Stomach (tissue), 9 donors: Measurements from ENCODE around the gene ZEB1. TPM values are rescaled to one million over a fixed set of nuclear protein-coding genes. Genes with fewer than 3 reads are reported as not detected.

Experiments used
- DNase-seq, 2 donors: peaks; one replicate each; pipeline versions ENCODE4 v3.0.0 to v3.0.0-alpha.2; 2013 to 2019
- H3K27ac ChIP-seq, 5 donors: fragments of 200-600 bp in 4 of 5; sonication (generic) in 4 of 5; one replicate each; pipeline ENCODE4 v1.5.1; 2013 to 2019; ENCODE audit warnings: mild to moderate bottlenecking in 1 of 5, moderate library complexity in 1 of 5
- H3K27me3 ChIP-seq, 3 donors: fragments of 200-600 bp; sonication (generic); one replicate each; pipeline ENCODE4 v1.5.1; 2017 to 2019; ENCODE audit warnings: mixed run types in 1 of 3
- H3K36me3 ChIP-seq, 4 donors: fragments of 200-600 bp; sonication (generic); 1 replicate in 3 of 4; 2 replicates in 1 of 4; pipeline ENCODE4 v1.5.1; 2016 to 2019
- H3K4me1 ChIP-seq, 4 donors: fragments of 200-600 bp; sonication (generic); one replicate each; pipeline ENCODE4 v1.5.1; 2016 to 2019
- H3K4me3 ChIP-seq, 4 donors: fragments of 200-600 bp; sonication (generic) in 3 of 4; one replicate each; pipeline ENCODE4 v1.5.1; 2016 to 2019; ENCODE audit warnings: mild to moderate bottlenecking in 1 of 4
- H3K9me3 ChIP-seq, 4 donors: fragments of 200-600 bp; sonication (generic); one replicate each; pipeline ENCODE4 v1.5.1; 2016 to 2019
- EP300 ChIP-seq: sonication (generic); formaldehyde crosslinking; IDR thresholded peaks from one replicate; pipeline ENCODE4 v1.6.1; 2017; ENCODE audit warnings: antibody characterized with exemption
- POLR2A ChIP-seq, 4 donors: fragments of 450-650 bp; IDR thresholded peaks; one replicate each; pipeline ENCODE4 v1.6.1; 2016; ENCODE audit warnings: antibody characterized with exemption in 4 of 4, control low read depth in 2 of 4, mild to moderate bottlenecking in 1 of 4, moderate library complexity in 1 of 4
- POLR2AphosphoS5 ChIP-seq, 3 donors: sonication (generic); formaldehyde crosslinking; IDR thresholded peaks; one replicate each; pipeline ENCODE4 v1.6.1; 2016; ENCODE audit warnings: antibody characterized with exemption in 3 of 3
- whole genome bisulfite sequencing, 5 donors: extraction: QIAGEN DNeasy Blood & Tissue Kit in 3 of 5; methylation state at CpG; one replicate each; pipeline versions ENCODE4 v1.1.5 to v1.1.7; 2013 to 2018; 5-methylcytosine and 5-hydroxymethylcytosine counted together
- intact Hi-C: fragments of 100-400 bp; cut with DNase I; formaldehyde crosslinking; loops from one replicate; pipeline ENCODE4 v1.15.1; 2023; ENCODE audit warnings: low total_unique reads
- polyA plus RNA-seq, 3 donors: library from polyadenylated mRNA; stranded (reverse); fragments of 200-250 nt; gene quantifications; one replicate each; pipeline ENCODE4 v1.2.3, GENCODE V29; 2013
- total RNA-seq, 5 donors: library from RNA; depleted of rRNA; stranded (reverse); fragments of >200 nt; gene quantifications; one replicate each; pipeline versions ENCODE4 v1.1.0 to v1.2.3, GENCODE V29; 2014 to 2016
- TF ChIP-seq, protein P1 (sequence below), 7 experiments: fragments of 450-650 bp in 4 of 7; fragments of 200-600 bp in 3 of 7; sonication (generic) in 3 of 7; IDR thresholded peaks; one replicate each; pipeline ENCODE4 v1.5.1; 2016 to 2019; ENCODE audit warnings: antibody characterized with exemption in 7 of 7, control low read depth in 2 of 7, mild to moderate bottlenecking in 1 of 7
- donor health status: healthy with polysubstance abuse.
- donor health status: Bipolar disorder and iron deficiency.
- donor health status: healthy.

Gene ZEB1
- total and polyA plus RNA-seq, 8 donors = 7.6 to 187 (median 31.1) TPM

DNA sequence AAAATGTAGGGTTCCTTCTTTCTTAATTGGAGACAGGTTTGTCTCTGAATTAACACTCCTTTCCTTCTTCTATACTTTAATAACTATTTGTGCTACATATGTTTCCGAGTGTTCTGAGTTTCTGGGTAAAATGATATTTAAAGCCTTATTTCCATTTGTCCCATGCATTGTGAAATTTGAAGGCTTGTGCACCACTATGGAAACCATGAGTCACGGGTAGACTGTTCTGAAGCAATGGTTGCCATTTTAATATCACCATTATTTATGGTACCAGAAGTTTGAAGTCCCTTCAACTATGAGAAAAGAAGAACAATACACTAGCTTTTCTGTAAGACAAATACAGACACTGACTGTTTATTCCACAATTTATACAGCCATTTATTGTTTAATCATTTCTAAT, 44.7 kb upstream of the ZEB1 start:
- 82 to 90% (median 86%) methylated on average over 2 of the region's 2 CpGs for WGBS, 5 donors
- no peak overlapping the region for H3K4me3 ChIP-seq
- no peak for TF ChIP-seq POLR2AphosphoS5 (IDR thresholded peaks at IDR 0.05)
- no peaks in the 10 kb centered on the region for H3K36me3 ChIP-seq
- DNase-seq = no peak
- peaks cover 0 to 10% (median 0%) of the 10 kb centered on the region in 4 donors for H3K9me3 ChIP-seq
- intact Hi-C loops = no loop called here
- H3K27me3 ChIP-seq = no peaks in the 10 kb centered on the region
- H3K27ac ChIP-seq = no peak overlapping the region
- H3K4me1 ChIP-seq = no peaks in the 10 kb centered on the region

DNA sequence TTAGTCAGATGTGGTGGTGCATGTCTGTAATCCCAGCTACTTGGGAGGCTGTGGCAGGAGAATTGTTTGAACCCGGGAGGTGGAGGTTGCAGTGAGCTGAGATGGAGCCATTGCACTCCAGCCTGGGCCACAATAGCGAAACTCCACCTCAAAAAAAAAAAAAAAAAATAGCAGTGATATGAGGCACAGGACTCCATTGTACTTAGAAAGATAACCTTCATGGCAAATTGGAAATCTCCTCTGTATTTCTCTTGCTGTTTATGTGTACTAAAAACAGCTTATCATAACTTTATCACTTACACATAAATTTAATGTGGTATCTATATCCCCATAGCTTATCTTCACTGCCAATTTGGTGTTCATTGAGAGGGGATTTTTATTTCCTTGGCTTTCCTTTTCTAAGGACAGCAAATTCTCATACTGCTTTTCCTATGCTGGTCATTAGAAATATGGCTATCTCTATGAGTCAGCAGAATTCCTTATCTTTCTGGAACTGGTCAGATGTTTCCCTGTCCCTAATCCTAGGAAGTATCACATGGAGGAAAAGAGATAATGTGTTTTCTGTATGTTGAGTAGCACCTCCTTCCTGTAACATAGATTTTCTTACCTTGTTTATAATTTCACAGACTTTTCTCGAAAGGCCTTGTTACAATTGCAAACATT, 40.6 kb upstream of the ZEB1 start:
- no peaks in the 10 kb centered on the region for H3K27me3 ChIP-seq
- intact Hi-C loops = no loop called here
- no peak overlapping the region for H3K4me3 ChIP-seq
- TF ChIP-seq POLR2AphosphoS5 (IDR thresholded peaks at IDR 0.05) (no peak), EP300 (no peak), POLR2A (IDR thresholded peaks at IDR 0.05) (no peak)
- TF ChIP-seq, protein P1, sequence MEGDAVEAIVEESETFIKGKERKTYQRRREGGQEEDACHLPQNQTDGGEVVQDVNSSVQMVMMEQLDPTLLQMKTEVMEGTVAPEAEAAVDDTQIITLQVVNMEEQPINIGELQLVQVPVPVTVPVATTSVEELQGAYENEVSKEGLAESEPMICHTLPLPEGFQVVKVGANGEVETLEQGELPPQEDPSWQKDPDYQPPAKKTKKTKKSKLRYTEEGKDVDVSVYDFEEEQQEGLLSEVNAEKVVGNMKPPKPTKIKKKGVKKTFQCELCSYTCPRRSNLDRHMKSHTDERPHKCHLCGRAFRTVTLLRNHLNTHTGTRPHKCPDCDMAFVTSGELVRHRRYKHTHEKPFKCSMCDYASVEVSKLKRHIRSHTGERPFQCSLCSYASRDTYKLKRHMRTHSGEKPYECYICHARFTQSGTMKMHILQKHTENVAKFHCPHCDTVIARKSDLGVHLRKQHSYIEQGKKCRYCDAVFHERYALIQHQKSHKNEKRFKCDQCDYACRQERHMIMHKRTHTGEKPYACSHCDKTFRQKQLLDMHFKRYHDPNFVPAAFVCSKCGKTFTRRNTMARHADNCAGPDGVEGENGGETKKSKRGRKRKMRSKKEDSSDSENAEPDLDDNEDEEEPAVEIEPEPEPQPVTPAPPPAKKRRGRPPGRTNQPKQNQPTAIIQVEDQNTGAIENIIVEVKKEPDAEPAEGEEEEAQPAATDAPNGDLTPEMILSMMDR (IDR thresholded peaks at IDR 0.05) = no peak
- no peaks in the 10 kb centered on the region for H3K36me3 ChIP-seq
- H3K27ac ChIP-seq = no peak overlapping the region
- H3K9me3 ChIP-seq = peaks cover 0 to 6% (median 2%) of the 10 kb centered on the region in 4 donors
- no peaks in the 10 kb centered on the region for H3K4me1 ChIP-seq
- 77 to 87% (median 82%) methylated on average over 3 of the region's 3 CpGs for WGBS, 5 donors
- DNase-seq = no peak

DNA sequence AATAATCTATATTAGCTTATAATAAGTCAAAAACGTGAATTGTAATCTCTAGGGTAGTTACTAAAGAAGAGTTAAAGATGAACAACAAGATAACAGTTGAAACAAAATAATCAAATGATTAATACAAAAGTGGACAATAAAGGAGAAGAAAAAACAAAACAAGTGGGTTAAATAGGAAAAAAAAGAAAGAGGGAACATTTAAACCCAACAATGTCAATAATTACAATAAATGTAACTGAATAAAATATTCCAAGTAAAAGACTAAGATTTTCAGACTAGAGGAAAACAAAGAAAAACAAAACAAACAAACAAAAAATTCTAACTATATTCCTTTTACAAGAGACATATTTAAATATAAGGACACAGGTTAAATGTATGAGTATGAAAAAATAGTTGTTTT, 38.0 kb upstream of the ZEB1 start:
- intact Hi-C loops = no loop called here
- Histone ChIP-seq H3K27ac (no peak overlapping the region), H3K27me3 (no peaks in the 10 kb centered on the region), H3K9me3 (peaks cover 0 to 6% (median 2%) of the 10 kb centered on the region in 4 donors), H3K4me3 (no peak overlapping the region), H3K36me3 (no peaks in the 10 kb centered on the region), H3K4me1 (no peaks in the 10 kb centered on the region)
- TF ChIP-seq POLR2AphosphoS5 (IDR thresholded peaks at IDR 0.05) (no peak), EP300 (no peak), POLR2A (IDR thresholded peaks at IDR 0.05) (no peak)
- TF ChIP-seq, protein P1 (IDR thresholded peaks at IDR 0.05) = no peak
- no peak for DNase-seq
- WGBS, 5 donors = 45 to 72% (median 59%) methylated on average over 1 of the region's 1 CpG

- H3K36me3 ChIP-seq = no peaks in the 10 kb centered on the region
- no peak overlapping the region for H3K27ac ChIP-seq
- H3K4me1 ChIP-seq = no peaks in the 10 kb centered on the region
- TF ChIP-seq EP300 = no peak
- TF ChIP-seq POLR2A (IDR thresholded peaks at IDR 0.05) = no peak
- TF ChIP-seq, protein P1 (IDR thresholded peaks at IDR 0.05) = no peak
- no peak for TF ChIP-seq POLR2AphosphoS5 (IDR thresholded peaks at IDR 0.05)
- H3K9me3 ChIP-seq = no peaks in the 10 kb centered on the region
- intact Hi-C loops = no loop called here
- no peak overlapping the region for H3K4me3 ChIP-seq
- H3K27me3 ChIP-seq = no peaks in the 10 kb centered on the region
- DNase-seq = no peak
Measured at GRCh38 chr10:31288001-31288400, 31.0 kb upstream of the ZEB1 start.

- H3K36me3 ChIP-seq = no peaks in the 10 kb centered on the region
- no peak overlapping the region for H3K27ac ChIP-seq
- TF ChIP-seq EP300 (no peak), POLR2AphosphoS5 (IDR thresholded peaks at IDR 0.05) (no peak), POLR2A (IDR thresholded peaks at IDR 0.05) (no peak)
- TF ChIP-seq, protein P1 (IDR thresholded peaks at IDR 0.05) = no peak
- H3K27me3 ChIP-seq = no peaks in the 10 kb centered on the region
- H3K9me3 ChIP-seq = no peaks in the 10 kb centered on the region
- no peaks in the 10 kb centered on the region for H3K4me1 ChIP-seq
- 65 to 86% (median 68%) methylated on average over 1 of the region's 1 CpG for WGBS, 5 donors
- no peak overlapping the region for H3K4me3 ChIP-seq
- intact Hi-C loops = no loop called here
- DNase-seq = no peak
Measured at GRCh38 chr10:31288962-31289361, 30.1 kb upstream of the ZEB1 start.
